Measurements from ENCODE around the gene SLCO4C1. TPM values are rescaled to one million over a fixed set of nuclear protein-coding genes. Genes with fewer than 3 reads are reported as not detected.

The SLCO4C1 gene
- total RNA-seq: under 1 TPM in 2 of 4 donors, not detected in 2; 0.17 to 0.33 TPM

GRCh38 chr5:102296178-102296817, at the start of gene SLCO4C1:
TSS of gene SLCO4C1 (minus strand) at chr5:102296284. CDS start at chr5:102296262, 22 bp downstream.
- no peak for TF ChIP-seq CTCF (IDR thresholded peaks at IDR 0.05; ENCODE audit: low read depth)

- TF ChIP-seq CTCF (IDR thresholded peaks at IDR 0.05; ENCODE audit: low read depth): no peak
These were observed 45.7 kb upstream of the SLCO4C1 start for GRCh38 chr5:102341681-102342288.

GRCh38 chr5:102324714-102325113, 28.6 kb upstream of the SLCO4C1 start:
- no peak for TF ChIP-seq CTCF (IDR thresholded peaks at IDR 0.05; ENCODE audit: low read depth)

- no peak for TF ChIP-seq CTCF (IDR thresholded peaks at IDR 0.05; ENCODE audit: low read depth)
These were observed 18.2 kb upstream of the SLCO4C1 start for GRCh38 chr5:102314328-102314727.

- TF ChIP-seq CTCF (IDR thresholded peaks at IDR 0.05; ENCODE audit: low read depth): no peak
These were observed 17.8 kb upstream of the SLCO4C1 start for GRCh38 chr5:102313912-102314311.

- TF ChIP-seq CTCF (IDR thresholded peaks at IDR 0.05; ENCODE audit: low read depth): no peak
These were observed 16.7 kb upstream of the SLCO4C1 start for GRCh38 chr5:102312586-102313370.

GRCh38 chr5:102309586-102309985, 13.5 kb upstream of the SLCO4C1 start:
- no peak for TF ChIP-seq CTCF (IDR thresholded peaks at IDR 0.05; ENCODE audit: low read depth)
